CD4-positive, alpha-beta T cell treated with Interleukin-10 for 1 hour (primary cell): ENCODE measurements around the gene NRG2.

ENCODE experiments used
- DNase-seq: peaks from one replicate; pipeline ENCODE4 v3.0.0-alpha.2; 2020

The NRG2 gene

GRCh38 chr5:140042643-140043507 lies at the start of gene NRG2:
NRG2 (minus strand) TSS chr5:140043299.
- peak; percentile 49 for DNase-seq

GRCh38 chr5:140090251-140090650 lies 47.2 kb upstream of the NRG2 start:
- no peak for DNase-seq

GRCh38 chr5:140084541-140084940 lies 41.4 kb upstream of the NRG2 start:
- DNase-seq, result no peak

GRCh38 chr5:140083650-140084049 lies 40.6 kb upstream of the NRG2 start:
- no peak for DNase-seq

GRCh38 chr5:140083120-140083519 lies 40.0 kb upstream of the NRG2 start:
- DNase-seq, result no peak

- no peak for DNase-seq
Measured at GRCh38 chr5:140076788-140077187, 33.7 kb upstream of the NRG2 start.

- no peak for DNase-seq
Measured at GRCh38 chr5:140076142-140076541, 33.0 kb upstream of the NRG2 start.

GRCh38 chr5:140075371-140075770 lies 32.3 kb upstream of the NRG2 start:
- no peak for DNase-seq

GRCh38 chr5:140073296-140073695 lies 30.2 kb upstream of the NRG2 start:
- DNase-seq, result peak; percentile 55

GRCh38 chr5:140072812-140073211 lies 29.7 kb upstream of the NRG2 start:
- no peak for DNase-seq

- DNase-seq, result no peak
Measured at GRCh38 chr5:140060816-140061215, 17.7 kb upstream of the NRG2 start.

- no peak for DNase-seq
Measured at GRCh38 chr5:140058212-140058932, 15.3 kb upstream of the NRG2 start.

GRCh38 chr5:140056880-140057279 lies 13.8 kb upstream of the NRG2 start:
- DNase-seq, result no peak

- DNase-seq, result no peak
Measured at GRCh38 chr5:140055152-140055551, 12.1 kb upstream of the NRG2 start.

GRCh38 chr5:140054086-140054689 lies 11.1 kb upstream of the NRG2 start:
- DNase-seq, result no peak

- no peak for DNase-seq
Measured at GRCh38 chr5:140051950-140052349, 8.9 kb upstream of the NRG2 start.

- no peak for DNase-seq
Measured at GRCh38 chr5:140049713-140050112, 6.6 kb upstream of the NRG2 start.

- no peak for DNase-seq
Measured at GRCh38 chr5:140049205-140049604, 6.1 kb upstream of the NRG2 start.

- no peak for DNase-seq
Measured at GRCh38 chr5:140044041-140044440, 942 bp upstream of the NRG2 start.

- DNase-seq, result no peak
Measured at GRCh38 chr5:140043508-140043872, 391 bp upstream of the NRG2 start.

GRCh38 chr5:140042393-140042642 lies 781 bp downstream of the NRG2 start:
- DNase-seq, result no peak

GRCh38 chr5:140041492-140042392 lies 1.4 kb downstream of the NRG2 start:
- no peak for DNase-seq

GRCh38 chr5:140041099-140041491 lies 2.0 kb downstream of the NRG2 start:
- DNase-seq, result no peak
